DMS53 treated with DMSO at 0.1 percent for 48 hours (cell line): ENCODE results near the gene AKAP3.

Source experiments
- DNase-seq: peaks from one replicate; lab custom pipeline; 2025; ENCODE audit not compliant: unreplicated experiment; lab: John Stamatoyannopoulos, UW

Gene AKAP3

GRCh38 chr12:4603421-4603820 lies 45.4 kb downstream of the AKAP3 start:
- DNase-seq, result no peak

GRCh38 chr12:4595881-4596280 lies 53.0 kb downstream of the AKAP3 start:
- DNase-seq, result no peak

DNA sequence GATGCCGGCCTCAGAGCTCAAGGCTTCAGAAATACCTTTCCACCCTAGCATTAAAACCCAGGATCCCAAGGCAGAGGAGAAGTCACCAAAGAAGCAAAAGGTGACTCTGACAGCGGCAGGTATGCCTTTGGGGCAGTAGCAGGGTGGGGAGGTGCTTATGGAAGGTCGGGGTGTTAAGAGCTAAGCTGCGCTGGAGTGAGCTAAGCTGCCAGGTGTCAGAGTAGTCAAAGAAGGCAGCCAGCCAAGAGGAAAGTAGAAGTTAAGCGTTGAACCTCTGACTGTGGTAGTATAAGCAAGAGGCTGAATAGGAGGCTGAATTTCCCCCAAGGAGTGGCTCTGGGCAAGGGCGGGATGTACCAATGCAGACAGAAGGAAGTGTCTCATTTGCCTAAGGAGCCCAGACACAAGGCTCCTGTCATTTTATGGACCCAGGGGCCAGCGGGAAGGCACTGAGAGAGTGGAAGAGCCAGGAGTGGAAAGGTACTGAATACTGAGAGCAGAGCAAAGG lies 57.6 kb downstream of the AKAP3 start:
- no peak for DNase-seq

GRCh38 chr12:4589941-4590340 lies 58.9 kb downstream of the AKAP3 start:
- no peak for DNase-seq

DNA sequence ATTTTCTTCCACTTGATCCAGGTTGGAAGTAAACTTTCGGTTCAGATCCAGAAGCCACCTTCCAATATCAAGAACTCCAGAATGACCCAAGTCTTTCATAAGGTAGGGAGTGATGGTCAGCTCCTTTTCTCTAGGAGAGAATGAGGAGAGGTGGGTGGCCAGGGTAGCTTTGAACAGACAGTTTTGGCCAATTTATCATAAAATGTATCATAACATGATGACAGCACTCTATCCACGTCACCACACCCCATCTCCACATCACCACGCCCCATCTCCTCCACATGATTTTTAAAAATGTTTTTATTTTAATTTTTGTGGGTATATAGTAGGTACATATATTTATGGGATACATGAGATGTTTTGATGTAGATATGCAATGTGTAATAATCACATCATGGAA lies 59.9 kb downstream of the AKAP3 start:
- DNase-seq, result no peak

- DNase-seq, result no peak
Observed at GRCh38 chr12:4587108-4587507, 61.7 kb downstream of the AKAP3 start.

DNA sequence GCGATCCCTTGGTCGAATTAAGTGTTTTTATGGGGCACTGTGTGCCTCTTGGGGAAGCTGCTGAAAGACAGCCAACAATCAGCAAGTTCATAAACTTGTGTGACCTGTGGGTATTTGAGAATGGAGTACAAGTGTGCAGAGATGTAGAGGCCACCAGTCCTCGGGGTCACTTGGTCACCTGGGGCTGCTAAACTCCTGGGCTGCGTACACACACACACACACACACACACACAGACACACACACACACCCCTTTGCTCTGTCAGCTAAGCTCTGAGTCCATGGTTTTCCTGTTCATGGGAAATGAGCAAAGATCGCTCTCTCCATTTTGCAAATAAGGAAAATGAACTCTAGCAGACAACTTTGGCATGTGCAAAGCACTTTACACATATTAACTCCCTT lies 62.4 kb downstream of the AKAP3 start:
- no peak for DNase-seq

DNA sequence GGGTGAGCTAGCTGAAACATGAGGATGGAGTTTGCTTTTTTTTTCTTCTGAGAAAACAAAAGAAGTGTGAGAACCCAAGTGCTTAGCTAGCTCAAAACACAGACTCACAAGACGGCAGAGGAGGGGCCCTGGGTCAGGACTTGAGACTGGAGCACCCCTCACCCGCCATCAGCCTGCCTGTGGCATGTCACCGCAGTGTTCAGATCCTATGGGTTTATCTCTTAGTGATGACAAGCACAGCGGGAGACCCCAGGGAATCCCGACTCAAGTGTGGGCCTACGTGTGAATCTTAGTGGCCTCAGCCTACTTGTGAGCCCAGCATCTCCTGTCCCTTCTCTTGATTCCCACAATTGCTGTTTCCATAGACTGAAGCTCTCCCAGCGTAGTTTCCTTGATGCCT lies 64.0 kb downstream of the AKAP3 start:
- no peak for DNase-seq

DNA sequence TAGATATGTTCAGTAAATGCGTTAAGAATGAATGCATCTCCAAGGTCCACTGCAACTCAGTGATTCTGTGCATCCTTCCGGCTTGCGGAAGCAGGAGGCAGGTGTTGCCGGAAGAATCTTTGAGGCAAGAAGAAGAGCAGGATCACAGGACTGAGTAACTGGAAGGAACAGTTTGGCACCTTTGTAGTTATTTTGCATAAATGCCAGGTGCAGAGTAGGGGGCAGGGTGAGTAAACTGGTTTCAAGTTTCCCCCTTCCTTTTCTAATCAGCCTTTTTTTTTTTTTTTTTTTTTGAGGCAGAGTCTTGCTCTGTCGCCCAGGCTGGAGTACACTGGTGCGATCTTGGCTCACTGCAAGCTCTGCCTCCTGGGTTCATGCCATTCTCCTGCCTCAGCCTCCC lies 64.6 kb downstream of the AKAP3 start:
- DNase-seq, result peak; percentile 99

- no peak for DNase-seq
Observed at GRCh38 chr12:4580281-4580688, 68.6 kb downstream of the AKAP3 start.

- DNase-seq, result peak; percentile 78
Observed at GRCh38 chr12:4579305-4580102, 69.3 kb downstream of the AKAP3 start.

DNA sequence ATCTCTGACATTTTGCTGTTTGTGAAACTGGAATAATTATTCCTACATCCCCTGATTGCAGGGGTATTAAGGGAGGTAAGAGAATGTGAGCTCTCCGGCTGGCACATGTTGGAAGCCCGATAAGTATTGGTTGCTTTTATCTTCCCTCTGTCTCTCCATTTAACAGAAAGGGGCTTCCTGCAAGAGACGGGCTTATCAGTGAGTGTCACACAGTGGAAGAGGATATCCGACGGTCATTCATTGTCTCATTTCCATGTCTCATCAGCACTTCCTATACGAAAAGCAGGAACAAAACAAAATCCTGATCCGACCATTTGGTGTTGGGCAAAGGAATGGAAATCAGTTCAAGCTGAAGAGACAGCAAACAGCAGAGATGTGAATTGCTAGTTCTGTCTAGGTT lies 76.2 kb downstream of the AKAP3 start:
- no peak for DNase-seq

GRCh38 chr12:4569261-4569660 lies 79.6 kb downstream of the AKAP3 start:
- no peak for DNase-seq

DNA sequence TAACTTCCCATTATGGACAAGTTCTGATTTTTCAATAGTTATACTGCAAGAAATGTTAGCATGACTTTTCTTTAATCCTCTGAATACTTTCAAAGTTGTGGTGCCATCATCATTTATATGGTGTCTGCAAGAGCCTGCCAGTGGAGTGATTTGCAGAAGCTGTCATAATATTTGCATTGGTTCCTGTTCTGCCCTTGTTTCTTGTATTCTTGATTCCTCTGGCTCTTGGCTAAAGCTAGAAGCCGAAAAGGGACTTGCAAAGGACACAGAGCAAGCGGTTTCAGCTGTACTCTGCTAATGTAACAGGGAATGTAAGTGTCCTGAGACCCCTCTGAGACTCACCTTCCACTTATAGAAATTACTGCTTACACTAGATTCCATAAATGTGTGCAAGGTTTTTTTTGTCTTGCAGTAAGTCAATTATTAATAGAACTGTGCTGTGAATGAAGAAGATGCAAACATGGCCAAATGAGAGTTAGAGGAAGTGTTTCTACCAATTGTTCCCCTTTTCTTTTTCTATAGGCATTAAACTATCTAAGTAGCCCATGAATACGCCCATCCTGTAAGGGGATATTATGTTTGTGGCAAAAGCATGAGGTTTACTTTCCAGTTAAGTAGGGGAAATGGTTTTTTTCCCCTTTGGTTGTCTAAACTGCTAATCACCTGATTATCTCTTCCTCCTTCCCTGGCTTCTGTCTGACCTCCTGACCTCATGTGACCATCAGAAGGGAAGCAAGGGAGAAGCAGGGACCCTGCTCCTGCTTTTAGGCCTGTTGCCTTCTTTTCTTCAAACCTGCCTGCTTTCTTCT lies 81.6 kb downstream of the AKAP3 start:
- DNase-seq, result peak; percentile 99

DNA sequence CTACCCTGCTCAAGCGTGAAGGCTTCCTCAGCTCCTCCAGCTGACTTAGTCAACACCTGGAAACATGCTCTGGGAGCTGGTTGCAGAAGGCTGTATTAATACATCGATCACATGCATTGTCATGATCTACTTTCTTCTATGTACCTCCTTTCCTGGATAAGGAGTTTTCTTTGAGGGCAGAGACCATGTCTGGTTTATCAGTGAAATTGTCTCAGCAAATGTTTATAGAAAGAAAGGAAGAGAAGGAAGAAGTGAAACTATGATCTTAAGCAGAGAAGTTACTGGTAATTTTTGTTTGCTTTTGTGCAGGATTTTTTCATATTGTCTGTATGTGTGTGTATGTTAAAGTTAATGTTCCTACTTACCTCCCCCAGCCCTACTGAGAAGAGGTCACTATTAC lies 82.4 kb downstream of the AKAP3 start:
- no peak for DNase-seq
